ENCODE data around the gene EIF2D.
A peak's percentile ranks its signal among the peaks of the same experiment; 100 is the strongest.
"Not testable (repeated sequence)": the region's sequence is repeated elsewhere in the genome, so short reads cannot be mapped to it uniquely, and the experiment has no call there.

EIF2D gene

DNA sequence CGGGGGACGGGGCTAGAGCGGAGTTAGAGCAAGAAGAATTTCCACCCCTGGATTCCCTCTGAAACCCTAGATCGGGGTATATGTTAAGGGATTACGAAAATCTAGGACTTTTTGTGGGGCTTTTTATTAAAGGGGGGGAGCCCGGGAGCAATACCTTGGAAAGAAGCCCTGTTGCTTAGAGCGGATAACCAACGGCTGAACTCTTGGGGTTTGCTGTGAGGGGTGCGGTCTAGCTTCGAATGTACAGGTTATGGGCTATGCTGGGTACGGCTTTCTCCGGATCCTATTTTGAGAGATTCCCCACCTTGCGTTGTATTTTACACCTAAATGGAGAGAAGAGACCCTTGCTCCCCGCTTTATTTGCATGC is 23.7 kb upstream of the EIF2D start:
- no peak for DNase-seq (ENCODE audit: low read depth in 2 of 2)

DNA sequence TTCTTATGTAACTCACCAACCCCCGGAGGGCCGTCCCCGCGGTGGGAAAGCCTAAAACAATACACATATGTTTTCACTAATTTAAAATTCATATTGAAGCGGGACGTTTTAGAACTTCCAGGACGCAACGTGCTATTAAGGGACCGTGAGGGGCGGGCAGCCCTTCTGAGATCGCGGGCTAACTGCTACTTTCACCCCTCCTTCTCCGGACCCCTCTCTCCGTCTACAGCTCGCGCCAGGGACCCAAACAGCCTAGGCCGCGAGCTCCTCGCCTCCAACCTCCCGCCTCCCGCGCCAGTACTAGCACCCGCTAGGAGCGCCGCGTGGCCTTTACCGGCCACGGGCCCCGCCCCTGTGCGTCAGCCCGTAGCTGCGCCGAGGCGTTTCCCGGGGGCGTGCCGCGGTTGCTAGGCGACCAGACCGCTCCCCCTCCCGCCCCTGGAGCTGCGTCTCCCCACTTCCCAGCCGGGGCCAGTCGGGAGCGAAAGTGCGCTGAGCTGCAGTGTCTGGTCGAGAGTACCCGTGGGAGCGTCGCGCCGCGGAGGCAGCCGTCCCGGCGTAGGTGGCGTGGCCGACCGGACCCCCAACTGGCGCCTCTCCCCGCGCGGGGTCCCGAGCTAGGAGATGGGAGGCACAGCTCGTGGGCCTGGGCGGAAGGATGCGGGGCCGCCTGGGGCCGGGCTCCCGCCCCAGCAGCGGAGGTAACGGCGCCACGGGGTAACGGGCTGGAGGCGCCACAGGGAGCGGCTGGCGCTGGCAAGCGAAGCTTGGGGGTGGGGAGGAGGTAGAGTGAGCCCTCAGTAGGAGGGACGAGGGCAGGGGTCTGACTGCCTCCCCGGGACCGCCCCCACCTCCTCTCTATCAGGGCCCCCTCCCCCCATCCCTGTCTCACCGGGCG is 23.1 kb upstream of the EIF2D start, which contains the start of gene DYRK3:
Gene DYRK3, plus strand, starts transcription at position 457 of the 898 bp plus-strand sequence. Its CDS starts 168 bp downstream, at position 625.
- peak; percentile 82 to 87 for DNase-seq (ENCODE audit: low read depth in 2 of 2)

DNA sequence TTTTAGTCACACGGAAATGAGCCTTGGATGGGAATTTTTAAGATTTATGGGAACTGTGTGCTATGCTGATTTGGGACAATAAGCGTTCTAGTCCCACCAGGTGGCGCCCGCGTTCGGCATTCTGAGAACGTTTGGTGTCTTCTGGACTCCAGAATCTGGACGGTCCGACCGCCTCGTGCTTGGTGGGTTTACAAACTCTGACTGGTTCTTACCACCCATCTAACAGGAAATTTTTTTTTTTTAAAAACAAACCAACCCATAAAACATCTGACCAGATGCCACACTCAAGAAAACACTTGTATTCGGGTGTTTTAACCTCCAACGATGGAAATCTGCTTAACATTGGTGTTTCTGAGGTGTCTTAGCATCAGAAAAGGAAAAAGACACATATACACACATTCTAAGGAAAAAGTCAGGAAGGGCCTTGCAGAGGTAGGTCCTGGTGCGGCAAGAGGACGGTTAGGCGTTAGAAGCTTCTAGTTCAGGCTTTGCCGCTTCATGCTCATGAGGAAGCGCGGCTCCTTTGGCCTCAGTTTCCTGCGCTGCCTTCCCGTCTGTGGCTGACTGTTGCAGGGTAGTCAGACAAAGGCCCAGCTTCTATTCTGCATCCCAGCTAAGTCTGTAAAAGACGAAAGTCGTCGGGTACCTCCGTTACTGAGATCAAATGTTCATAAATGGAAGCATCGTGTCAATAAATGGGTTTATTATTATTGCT is 22.3 kb upstream of the EIF2D start:
- DNase-seq (ENCODE audit: low read depth in 2 of 2), result peak; percentile 67 to 77

DNA sequence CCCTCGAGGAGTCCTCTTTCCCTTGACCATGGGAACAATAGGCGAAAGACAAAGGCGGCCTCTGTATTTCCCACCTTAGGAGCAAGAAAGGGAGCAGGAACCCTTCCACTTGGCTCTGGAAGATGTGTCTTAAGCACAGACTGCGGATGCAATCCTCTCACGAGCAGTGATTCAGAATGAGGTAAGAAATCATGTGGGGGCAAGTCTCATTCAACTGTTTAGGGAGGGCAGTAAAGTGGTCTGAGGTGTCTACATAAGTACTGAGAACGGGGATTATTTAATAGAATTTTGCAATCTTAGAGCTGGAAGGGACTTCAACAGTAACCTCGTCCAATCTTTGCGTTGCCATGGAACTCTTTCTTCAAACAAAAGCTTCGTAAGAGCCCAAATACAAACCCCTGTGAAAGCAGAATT is 21.4 kb upstream of the EIF2D start:
- peak; percentile 49 to 56 for DNase-seq (ENCODE audit: low read depth in 2 of 2)

DNA sequence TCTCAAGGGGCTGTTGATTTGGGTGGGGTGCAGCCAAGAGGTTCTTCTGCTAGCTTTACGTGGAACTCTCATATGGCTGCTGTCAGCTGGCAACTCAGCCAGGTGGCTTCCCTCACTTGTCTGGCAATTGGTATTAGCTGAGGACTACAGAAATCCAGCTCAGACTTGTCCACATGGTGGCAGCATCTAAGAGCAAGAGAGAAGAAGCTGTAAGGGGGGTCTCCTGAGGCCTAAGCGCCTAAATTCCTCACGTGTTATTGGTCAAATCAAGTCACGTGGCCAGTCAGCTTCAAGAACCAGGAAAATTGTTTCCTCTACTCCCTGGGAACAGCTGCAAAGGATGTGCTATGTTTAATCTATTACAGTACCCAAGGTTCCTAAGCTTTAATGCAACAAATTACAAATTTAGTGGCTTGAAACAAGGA is 18.8 kb upstream of the EIF2D start:
- DNase-seq (ENCODE audit: low read depth in 2 of 2), result peak; percentile 72 to 79

DNA sequence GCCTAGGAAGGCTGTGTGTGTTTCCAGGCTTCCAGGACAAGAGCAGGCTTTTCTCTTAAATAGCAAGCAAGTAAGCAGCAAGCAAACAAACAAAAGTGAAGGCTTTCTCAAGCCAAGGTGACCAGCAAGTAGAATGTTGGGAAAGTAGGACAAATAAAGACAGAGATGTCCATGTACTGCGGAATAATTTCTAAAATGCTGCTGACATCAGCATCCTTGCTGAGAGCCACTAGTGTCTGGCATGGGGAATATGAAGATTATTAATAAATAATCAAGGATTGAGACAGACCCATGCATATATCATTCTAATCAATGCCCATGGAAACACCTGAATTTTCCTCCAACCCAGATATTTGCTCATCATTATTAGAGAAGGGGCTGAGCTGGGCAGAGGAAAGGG is 16.7 kb upstream of the EIF2D start:
- no peak for DNase-seq (ENCODE audit: low read depth in 2 of 2)

DNA sequence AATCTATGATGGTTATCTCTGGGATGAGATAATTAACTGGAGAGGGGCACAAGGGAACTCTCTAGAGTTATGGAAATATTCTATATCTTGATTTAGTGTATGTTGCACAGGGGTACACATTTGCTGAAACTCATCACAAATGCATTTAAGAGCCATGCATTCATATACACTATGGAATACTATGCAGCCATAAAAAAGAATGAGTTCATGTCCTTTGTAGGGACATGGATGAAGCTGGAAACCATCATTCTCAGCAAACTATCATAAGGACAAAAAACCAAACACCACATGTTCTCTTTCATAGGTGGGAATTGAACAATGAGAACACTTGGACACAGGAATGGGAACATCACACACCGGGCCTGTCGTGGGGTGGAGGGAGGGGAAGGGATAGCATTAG is 14.1 kb upstream of the EIF2D start:
- not testable (repeated sequence) for DNase-seq (ENCODE audit: low read depth in 2 of 2)

DNA sequence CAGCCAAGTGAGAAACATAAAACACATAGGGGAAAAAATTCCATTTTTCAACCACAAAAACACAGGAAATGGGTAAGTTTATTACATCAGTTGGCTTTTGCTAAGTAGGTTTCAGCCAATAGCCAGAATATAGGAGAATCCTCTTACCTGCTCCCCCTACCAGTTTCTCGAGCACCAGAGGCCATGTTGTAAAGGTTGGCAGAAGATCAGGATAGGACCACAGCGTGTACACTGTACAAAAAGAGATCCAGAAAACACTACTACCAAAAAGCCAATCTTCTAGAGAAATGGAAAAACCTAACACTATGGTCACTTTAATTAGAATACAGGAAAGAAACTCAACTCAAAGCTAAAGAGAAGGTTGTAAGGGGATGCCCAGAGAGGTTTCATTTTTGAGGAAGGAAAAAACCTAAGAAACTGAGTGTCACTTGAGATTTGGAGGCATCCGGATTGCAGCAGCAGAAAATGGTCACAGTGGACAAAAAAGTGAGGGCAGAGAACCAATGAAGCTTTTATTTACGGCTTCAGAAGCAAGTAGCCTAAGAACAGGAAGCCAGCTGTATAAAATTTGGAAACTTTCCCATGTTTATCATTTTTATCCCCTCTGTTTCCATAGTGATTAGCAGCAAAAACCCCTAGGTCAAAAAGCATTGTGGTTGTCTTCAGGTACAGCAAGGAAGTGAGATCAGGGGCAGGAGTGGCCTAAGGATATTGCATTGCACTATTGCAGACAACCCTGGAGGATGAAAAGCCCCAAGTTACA is 2.9 kb downstream of the EIF2D start:
- DNase-seq (ENCODE audit: low read depth in 2 of 2), result no peak

DNA sequence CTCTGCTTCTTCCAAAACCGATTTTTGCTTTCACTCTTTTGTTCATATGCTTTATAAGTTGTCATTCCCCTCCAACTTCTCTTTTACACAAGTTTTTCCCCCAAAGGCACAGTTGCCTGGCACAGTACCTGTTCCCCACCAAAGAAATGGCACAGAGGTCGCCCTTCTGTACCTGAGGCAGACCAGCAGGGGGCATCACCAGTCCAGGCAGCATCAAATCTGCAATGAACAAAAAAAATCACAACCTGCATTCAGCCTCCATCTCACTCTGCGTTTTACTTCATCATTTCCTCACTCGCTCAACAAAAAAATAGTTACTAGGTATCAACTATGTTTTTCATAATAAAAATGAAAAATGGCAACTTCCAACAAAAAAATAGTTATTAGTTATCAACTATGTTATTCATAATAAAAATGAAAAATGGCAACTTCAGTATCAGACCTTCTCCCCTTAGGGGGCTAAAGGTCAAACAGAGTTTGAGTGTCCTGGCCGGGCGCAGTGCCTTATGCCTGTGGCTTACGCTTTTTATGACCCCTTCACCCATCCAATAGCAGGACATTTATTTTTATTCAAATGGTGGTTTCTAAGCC is 4.1 kb downstream of the EIF2D start:
- DNase-seq (ENCODE audit: low read depth in 2 of 2), result no peak

DNA sequence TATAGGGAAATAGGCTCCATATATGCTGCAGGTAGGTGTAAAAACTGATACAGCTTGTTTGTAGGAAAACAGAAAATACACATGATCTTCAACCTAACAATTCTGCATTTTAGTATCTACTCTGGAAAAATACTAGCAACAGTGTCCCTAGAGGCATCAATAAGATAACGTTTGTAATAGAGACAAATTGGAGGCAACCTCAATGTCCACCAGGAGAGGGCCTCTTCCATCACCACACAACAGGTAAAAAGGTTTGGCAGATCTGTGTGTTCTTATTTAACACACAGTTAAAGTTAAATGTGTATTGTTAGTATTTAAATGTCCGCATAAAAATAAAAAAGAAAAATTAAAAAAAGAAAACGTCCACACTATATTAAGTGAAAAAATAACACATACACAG is 5.4 kb downstream of the EIF2D start:
- DNase-seq (ENCODE audit: low read depth in 2 of 2), result no peak

DNA sequence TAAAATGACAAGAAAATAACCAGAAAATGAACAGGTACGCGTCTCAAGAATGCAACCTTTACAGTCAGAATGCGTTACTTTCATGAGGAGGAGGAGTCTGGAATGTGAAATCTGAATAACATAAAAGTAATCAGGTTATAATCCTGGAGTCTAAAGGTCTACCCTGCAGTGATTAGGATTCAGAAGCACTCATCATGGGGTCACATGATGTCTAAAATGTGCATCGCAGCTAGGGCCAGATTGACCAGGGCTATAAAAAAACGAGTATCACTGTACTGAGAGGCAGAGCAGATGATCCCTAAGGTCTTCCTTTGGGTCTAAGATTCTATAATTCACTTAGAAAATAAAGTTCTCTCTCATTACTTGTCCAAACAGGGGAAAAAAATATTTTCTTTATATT is 7.4 kb downstream of the EIF2D start:
- no peak for DNase-seq (ENCODE audit: low read depth in 2 of 2)

DNA sequence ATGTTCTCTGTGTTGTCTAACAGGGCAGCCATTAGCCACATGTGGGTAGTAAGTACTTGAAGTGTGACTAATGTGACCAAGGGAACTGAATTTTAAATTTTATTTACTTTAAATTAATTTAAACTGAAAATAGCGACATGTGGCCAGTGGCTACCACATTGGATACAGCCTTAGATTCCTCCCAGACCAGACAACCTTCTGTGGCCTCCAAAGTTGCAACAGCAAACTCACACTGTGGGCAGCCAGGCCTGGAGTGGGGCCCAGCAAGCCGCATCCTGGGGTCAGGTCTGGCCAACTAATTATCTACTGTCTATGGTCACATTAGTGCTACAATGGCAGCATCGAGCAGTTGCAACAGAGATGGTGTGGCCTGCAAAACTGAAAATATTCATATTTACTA is 11.7 kb downstream of the EIF2D start:
- DNase-seq (ENCODE audit: low read depth in 2 of 2), result no peak

DNA sequence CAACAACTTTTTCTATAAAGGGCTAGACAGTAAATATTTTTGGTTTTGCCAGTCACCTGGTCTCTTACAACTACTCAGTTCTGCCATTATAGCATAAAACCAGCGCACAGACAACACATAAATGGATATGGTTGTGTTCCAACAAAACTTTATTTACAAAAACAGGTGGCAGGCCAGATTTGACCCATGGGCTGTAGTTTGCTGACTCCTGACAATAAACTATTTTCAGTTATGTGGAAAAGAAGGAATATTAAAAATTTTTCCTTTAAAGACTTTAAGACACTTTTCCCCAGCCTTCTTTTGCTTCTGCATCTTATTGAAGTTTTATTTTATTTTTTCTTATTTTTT is 16.0 kb downstream of the EIF2D start:
- DNase-seq (ENCODE audit: low read depth in 2 of 2), result no peak

DNA sequence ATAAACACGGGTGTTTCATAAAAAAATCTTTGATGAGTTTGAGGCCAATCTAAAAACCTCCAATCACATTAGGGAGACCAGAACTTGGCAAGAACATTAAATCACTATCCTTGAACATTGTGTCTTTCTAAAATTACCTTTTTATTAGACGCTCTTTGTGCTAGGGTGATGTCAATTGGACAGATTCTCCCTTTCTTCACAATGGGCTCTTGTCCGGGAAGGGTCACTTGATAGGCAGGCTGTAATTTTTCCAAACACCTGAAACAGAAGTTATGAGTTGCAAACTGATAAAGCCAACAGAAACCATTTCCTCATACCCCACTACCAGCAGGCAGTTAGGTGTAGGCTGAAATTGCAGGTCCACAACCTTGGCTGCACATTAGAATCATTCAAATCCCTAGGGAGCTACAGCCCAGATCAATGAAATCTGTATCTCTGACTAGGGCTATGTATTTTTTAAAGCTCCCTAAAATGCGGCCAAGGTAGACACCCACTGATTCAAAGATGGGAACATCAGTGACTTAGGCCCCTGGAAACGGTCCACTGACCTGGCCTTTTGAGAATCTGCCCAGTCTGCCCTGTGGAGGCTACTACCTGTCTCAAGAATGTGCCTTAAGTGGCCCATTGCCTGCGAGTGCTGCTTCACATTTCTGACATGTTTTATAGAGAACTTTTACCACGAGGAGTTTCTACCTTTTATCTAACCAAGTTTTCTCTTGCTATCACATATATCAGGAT is 16.5 kb downstream of the EIF2D start:
- no peak for DNase-seq (ENCODE audit: low read depth in 2 of 2)

DNA sequence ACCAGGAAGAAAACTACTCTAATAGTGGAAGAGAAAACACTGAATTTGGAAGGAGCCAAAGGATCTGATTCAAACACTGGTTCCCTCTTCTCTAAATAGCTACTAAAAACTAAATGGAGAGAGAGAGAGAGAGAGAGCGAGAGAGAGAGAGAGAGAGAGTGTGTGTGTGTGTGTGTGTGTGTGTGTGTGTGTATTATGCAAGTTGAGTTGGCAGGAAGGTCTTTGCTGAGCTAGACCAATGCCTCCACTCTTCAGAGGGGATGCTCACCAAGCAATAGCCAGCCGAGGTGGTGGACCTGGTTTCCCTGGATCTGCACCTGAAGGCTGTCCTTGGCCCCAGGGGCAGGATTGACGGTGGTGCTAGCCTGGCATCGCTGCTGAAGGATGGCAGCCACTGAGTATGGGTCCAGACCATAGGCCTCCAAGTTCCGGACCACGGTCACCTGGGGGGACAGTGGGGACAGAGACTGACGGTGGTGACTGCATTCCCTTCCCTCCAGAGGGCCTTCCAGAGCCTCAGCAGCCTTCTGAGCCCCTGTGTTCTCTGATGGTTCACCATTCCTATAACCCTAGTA is 18.8 kb downstream of the EIF2D start:
- DNase-seq (ENCODE audit: low read depth in 2 of 2), result no peak

DNA sequence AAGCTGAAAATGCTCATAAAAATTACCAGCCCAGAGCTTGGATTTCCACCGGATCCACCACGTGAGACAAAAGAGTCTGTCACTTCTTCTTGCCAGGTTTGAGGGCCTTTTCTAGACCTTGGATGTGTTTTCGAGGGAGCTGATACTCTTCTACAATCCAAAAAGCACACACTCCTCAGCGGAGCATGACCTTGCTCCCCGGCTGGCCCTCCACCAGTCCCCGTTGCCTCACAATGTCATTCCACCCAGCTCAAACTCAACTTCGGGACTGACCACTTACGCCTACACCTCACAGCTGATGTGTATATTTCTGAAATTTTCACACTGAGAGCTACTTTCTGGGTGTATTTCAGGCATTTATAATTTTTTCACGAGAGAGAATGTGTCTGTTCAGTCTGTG is 20.6 kb downstream of the EIF2D start:
- no peak for DNase-seq (ENCODE audit: low read depth in 2 of 2)

DNA sequence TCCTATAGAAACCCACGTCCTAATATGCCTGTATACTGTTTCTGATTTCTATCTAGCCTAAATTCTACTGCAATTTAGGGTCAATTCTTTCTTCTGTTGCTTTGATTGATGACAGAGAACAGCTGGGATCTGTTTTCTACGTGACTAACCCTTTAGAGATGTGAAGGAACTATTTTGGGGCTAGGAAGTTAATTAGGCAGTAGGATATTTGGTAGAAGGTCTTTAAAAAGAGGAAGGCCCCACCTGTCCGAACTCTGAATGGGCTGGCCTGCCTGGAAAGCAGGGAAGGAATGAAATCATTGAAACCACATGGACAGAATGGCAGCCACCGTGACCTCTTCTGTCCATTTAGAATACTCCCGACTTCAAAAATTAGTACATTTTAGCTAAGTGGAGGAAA is 21.0 kb downstream of the EIF2D start:
- DNase-seq (ENCODE audit: low read depth in 2 of 2), result peak; percentile 36 to 39

DNA sequence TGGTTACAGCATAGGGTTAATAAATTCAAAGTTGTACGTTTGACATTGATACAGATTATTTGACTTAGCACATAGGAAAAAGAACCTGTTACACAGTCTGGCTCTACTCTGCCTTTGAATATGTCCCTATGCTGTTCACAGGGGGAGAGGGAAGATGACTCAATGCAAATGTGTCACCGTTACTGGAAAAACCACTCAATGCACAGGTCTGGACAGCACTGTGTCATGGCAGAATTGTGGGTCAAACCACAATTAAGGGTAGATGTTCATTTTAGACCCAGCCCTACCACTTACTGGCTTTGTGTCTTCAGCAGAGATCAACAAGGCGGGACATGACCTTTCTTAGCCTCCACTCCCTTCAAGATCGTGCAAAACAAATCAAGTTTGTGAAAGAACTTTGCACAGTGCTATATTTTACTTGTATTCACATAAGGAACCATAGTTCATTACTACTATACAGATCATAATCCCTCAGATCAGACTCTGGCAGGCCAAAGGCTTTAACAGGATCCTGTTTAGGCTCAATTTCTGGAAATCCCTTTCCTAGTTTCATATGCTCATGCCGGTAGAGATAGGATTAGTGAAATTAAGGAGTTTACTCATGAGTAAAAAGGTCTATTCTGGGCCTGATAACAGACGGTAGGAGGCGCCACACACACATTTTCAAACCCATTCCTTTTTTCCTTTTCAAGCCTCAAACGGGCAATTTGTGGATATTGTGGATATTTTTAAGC is 22.1 kb downstream of the EIF2D start:
- no peak for DNase-seq (ENCODE audit: low read depth in 2 of 2)

DNA sequence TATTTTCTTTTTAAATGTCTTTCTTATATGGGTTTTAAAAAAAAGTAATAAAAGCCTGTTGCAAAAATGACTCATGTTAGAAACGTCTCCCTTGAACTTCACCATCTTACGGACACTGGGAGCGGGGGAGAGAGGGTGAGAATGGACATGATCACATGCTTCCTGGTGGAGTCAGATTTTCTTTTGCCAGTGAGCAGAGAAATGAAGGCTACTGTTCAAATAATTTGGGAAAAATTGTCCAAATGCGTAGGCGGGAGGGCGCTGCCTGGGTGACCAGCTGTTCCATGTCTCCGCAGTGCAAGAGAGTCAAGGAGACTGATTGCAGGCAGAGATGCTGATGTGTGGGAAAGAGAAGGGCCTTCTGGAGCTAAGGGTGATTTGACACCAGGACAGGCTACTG is 23.1 kb downstream of the EIF2D start:
- DNase-seq (ENCODE audit: low read depth in 2 of 2), result peak; percentile 54 to 65

DNA sequence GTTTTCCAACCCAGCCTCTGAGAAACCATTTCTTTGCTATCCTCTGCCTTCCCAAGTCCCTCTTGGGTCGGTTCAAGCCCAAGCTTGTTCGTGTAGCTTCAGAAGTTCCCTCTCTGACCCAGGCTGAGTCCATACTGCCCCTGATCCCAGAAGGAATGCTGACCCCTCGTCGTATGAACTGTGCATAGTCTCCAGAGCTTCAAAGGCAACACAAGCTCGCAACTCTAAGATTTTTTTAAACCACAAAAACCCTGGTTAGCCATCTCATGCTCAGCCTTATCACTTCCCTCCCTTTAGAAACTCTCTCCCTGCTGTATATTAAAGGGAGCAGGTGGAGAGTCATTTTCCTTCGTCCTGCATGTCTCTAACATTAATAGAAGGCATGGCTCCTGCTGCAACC is 23.8 kb downstream of the EIF2D start:
- no peak for DNase-seq (ENCODE audit: low read depth in 2 of 2)

Measured in fibroblast of skin of left quadriceps (primary cell).